Medulla oblongata (tissue), 1 donor: ENCODE results near the gene CCDC127.
"Not testable (repeated sequence)": the region's sequence is repeated elsewhere in the genome, so short reads cannot be mapped to it uniquely, and the experiment has no call there.

Experiments used
- DNase-seq: peaks from one replicate; pipeline ENCODE4 v3.0.0-alpha.2; 2015; ENCODE audit errors: extremely low spot score

The CCDC127 gene, protein sequence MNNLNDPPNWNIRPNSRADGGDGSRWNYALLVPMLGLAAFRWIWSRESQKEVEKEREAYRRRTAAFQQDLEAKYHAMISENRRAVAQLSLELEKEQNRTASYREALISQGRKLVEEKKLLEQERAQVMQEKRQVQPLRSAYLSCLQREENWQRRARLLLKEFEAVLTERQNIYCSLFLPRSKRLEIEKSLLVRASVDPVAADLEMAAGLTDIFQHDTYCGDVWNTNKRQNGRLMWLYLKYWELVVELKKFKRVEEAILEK

DNA sequence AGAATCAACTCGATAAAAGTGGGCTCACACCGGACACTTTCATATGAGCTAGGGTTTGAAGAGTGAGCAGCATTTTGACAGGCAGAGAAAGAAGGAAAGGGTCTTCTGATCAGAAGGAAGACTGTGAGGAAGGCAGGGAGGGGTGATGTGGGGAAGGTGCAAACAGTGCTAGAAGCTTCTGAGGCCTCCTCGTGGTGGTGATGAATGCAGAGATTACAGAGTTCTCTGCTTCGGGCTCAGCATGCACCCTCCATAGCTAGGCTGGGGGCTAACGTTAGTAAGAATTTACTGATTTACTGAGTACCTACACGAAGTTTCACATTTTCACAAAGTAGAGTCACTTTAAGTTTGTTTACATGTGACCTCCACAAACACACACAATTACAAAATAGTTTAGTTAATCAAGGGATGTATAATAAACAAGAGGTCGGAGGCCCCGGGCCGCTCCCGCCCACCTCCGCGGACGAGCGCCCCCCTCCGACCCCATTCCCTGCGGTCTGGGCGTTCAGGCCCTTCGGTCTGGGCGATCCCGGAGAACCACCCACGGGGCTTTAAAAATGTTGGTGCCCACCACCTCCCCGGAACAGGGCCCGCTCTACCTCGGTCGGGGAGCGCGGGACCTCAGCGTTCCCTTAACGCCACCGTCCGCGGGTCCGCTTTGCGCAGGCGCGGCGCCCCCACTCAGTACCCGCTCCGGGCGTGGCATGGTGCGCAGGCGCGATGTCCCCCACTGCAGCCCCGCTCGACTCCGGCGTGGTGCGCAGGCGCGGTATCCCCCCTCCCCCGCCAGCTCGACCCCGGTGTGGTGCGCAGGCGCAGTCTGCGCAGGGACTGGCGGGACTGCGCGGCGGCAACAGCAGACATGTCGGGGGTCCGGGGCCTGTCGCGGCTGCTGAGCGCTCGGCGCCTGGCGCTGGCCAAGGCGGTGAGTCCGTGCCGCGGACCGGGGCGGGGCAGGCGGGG, at the start of gene CCDC127, which contains the start of gene SDHA:
Gene CCDC127, minus strand, starts transcription at position 660 of the 963 bp plus-strand sequence. CDS start 1,304 bp downstream, outside the sequence.
Gene SDHA, plus strand, starts transcription at position 827 of the 963 bp plus-strand sequence. Its CDS starts 36 bp downstream, at position 863.
- DNase-seq = peak; percentile 96

DNA sequence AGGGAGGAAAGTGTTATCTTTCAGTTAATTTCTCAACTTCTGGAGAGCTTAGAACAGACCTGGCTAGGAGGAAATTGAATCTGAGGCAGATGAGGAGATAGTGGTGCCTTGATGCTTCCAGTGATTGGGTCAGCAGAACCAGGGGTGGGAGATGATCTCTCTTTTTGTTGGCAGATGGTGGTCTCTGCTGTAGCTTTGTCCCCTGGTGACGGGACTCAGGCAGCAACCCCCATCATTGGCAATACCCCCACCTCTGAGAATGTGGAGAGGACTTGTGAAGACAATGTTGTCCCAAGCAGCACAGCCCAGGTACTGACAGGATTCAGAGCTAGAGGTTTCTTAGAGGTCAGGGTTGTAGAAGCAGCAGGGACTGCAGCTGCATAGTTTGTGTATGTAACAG, 49.8 kb upstream of the CCDC127 start:
- DNase-seq = no peak

DNA sequence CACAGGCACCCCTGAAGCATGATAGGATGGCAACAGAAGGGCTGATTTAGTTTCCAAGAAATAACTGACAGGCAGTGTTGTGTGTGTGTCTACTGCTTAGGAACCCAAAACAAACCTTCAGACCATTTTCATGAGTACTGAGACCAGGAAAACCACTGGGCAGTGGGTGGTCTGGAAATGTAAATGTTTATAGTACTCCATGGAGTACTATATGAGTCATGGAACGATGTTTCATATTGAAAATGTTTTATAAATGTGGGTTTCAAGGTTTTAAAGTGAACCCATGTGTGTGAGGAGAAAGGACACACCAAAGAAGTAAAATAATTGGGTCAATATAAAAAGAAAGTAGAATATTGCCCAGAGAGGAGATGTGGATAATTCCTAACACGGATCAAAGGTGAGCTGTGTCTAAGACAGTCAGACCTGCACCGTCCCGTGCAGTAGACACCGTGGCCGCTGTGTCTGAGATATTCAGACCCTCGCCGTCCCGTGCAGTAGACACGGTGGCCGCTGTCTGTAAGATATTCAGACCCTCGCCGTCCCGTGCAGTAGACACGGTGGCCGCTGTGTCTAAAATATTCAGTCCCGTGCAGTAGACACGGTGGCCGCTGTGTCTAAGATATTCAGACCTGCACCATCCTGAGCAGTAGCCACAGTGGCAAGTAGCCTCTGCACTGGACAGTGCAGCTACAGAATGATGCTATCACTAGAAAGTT, 48.5 kb upstream of the CCDC127 start:
- not testable (repeated sequence) for DNase-seq

DNA sequence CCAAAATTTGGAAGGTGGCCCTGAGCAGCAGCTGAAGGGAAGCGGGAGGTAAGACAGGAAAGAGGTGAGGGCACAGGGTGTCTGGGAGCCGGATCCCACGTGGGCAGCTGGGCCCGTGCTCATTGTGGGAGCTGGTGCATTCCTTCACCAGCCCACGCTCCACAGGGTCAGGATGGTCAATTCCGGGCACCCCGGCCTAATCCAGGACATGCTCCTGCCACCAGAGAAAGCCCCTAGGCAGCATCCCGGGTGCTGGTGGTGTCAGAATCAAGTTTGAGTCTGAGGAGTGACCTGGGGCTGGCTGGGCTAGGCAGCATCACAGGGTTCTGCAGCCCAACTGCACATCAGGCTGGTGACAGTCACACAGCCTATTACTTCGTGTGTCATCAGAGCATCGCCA, 46.4 kb upstream of the CCDC127 start:
- no peak for DNase-seq

DNA sequence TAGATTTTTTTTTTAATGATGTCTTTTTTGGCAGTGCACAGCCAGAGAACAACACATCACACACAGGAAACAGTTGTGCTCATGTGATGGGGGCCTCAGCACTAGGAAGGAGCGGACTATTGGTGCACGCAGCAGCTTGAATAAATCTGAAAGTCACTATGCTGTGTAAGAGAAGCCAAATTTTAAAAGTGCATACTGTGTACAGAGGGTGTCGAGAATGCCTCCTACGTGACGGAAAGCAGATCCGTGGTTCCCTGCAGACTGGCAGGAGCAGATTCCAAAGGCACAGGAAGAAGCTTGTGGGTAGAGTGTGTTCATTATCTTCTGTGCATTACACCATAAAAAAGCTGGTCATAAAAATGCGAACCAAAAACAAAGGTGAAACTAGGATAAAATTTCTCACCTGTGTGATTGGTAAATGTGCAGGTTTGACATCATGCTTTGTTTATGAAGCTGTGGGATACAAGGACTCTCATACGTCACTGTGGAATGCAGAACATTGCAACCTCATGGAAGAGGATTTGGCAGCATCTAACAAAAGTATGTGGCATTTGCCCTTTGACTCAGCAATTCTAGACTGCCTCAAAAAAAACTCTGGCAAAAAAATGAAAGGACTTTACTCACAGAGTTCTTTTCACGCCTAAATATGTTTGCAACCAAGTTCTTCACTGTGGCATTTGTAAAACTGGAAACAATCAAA, 45.5 kb upstream of the CCDC127 start:
- not testable (repeated sequence) for DNase-seq

DNA sequence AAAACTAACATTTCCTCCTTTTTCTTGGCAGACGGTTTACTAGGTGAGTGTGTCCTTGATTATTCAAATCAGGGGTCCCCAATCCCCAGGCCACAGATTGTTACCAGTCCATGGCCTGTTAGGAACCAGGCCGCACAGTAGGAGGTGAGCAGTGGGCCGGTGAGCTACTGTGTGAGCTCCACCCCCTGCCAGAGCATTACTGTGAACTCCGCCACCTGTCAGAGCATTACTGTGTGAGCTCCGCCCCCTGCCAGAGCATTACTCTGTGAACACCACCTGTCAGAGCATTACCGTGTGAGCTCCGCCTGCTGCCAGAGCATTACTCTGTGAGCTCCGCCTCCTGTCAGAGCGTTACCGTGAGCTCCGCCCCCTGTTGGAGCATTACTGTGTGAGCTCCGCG, 39.2 kb upstream of the CCDC127 start:
- DNase-seq = no peak

DNA sequence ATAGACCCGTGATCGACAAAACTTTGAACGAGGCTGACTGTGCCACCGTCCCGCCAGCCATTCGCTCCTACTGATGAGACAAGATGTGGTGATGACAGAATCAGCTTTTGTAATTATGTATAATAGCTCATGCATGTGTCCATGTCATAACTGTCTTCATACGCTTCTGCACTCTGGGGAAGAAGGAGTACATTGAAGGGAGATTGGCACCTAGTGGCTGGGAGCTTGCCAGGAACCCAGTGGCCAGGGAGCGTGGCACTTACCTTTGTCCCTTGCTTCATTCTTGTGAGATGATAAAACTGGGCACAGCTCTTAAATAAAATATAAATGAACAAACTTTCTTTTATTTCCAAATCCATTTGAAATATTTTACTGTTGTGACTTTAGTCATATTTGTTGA, 38.4 kb upstream of the CCDC127 start:
- not testable (repeated sequence) for DNase-seq

DNA sequence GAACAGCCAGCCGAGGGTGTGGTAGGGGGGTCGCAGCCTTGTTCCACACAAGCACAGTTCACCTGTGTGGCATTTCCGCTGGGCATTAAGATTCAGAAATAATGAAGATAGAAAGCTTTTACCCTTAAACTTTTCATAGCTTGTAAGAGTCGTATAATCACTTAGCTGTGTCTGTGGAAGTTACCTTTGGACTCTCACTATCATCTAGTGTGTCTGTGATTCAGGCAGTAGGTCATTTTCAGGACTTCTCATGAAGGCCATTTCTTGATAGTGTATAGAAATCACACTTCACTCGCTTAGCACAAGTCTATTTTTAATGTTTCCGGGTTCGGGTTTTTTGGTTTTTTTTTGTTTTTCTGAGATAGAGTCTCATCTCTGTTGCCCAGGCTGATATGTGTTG, 37.2 kb upstream of the CCDC127 start:
- not testable (repeated sequence) for DNase-seq

DNA sequence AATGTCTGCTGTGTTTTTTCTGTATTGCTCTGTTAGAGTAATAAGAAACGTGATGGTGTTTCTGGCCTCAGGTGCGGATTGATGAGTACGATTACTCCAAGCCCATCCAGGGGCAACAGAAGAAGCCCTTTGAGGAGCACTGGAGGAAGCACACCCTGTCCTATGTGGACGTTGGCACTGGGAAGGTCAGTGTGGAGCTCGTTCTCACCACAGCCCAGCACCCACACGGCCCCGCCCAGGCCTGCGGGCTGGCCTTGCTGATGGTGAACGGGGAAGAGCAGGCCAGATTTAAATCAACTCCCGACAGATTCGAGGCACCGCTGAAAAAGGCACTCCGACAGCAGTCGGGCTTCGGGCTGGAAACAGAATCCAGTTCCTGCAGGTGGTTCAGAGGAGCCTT, 36.4 kb upstream of the CCDC127 start:
- DNase-seq = not testable (repeated sequence)

DNA sequence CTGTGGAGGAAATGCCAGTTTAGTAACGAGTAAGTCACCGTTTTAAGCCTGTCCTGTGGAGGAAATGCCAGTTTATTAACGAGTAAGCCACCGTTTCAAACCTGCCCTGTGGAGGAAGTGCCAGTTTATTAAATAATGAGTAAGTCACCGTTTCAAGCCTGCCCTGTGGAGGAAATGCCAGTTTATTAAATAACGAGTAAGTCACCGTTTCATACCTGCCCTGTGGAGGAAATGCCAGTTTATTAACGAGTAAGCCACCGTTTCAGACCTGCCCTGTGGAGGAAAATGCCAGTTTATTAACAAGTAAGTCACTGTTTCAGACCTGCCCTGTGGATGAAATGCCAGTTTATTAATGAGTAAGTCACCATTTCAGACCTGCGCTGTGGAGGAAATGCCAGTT, 34.6 kb upstream of the CCDC127 start:
- DNase-seq = no peak

DNA sequence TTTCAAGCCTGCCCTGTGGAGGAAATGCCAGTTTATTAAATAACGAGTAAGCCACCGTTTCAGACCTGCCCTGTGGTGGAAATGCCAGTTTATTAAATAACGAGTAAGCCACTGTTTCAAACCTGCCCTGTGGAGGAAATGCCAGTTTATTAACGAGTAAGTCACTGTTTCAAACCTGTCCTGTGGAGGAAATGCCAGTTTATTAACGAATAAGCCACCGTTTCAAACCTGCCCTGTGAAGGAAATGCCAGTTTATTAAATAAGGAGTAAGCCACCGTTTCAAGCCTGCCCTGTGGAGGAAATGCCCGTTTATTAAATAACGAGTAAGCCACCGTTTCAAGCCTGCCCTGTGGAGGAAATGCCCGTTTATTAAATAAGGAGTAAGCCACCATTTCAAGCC, 34.0 kb upstream of the CCDC127 start:
- not testable (repeated sequence) for DNase-seq

DNA sequence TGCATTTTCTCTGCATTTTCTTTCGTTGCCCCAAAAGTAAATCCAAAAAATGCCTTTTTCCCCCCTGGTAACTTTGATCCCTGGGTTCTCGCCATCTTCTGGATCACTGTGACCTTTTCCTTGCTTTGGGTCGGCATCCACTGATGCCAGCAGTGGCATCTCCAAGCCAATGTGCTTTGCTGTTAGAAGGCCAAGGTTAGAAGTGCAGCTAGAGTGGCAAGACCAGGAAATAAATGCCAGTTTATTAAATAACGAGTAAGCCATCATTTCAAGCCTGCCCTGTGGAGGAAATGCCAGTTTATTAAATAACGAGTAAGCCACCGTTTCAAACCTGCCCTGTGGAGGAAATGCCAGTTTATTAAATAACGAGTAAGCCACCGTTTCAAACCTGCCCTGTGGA, 33.6 kb upstream of the CCDC127 start:
- DNase-seq = not testable (repeated sequence)

DNA sequence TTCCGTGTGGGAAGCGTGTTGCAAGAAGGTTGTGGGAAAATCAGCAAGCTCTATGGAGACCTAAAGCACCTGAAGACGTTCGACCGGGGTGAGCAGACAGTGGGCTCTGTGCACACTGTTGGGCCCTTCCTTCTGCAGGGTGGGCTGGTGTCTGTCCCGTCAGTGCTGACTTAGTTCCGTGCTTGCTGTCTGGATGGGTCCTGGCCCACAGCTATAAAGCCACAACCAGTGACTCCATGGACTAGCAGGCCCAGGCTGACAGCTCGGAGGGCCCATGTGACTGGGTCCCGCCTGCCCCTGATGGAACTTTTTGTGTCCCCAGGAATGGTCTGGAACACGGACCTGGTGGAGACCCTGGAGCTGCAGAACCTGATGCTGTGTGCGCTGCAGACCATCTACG, 33.1 kb upstream of the CCDC127 start:
- not testable (repeated sequence) for DNase-seq

DNA sequence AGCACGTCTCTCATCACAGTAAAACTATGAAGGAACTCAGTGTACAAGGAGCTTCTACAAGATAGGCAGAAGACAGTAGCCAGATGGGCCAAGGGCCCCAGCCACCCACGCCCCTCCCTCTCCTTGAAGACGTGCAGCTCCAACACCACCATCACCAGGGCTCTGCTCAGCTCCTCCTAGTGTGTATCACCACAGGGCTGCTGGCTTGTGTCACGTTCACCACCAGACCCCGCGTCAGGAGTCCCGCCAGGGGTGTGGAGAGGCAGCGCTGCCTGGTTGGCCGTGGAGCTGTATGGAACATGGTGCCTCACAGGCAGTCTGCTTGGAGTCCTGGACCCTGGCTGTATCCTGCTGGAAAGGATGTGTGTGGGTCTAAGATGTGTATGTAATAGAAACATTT, 32.4 kb upstream of the CCDC127 start:
- not testable (repeated sequence) for DNase-seq

DNA sequence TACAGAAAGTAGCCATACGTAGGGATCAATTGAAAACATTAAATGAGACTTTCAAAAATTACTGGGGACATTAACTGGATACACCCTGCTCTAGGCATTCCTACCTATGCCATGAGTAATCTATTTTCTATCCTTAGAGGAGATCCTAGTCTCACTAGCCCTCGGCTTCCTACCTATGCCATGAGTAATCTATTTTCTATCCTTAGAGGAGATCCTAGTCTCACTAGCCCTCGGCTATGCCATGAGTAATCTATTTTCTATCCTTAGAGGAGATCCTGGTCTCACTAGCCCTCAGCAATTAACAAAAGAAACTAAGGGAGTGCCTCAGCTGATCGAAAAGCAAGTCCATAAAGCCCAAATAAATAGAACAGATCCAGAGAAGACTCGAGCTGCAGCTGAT, 27.8 kb upstream of the CCDC127 start:
- DNase-seq = not testable (repeated sequence)

DNA sequence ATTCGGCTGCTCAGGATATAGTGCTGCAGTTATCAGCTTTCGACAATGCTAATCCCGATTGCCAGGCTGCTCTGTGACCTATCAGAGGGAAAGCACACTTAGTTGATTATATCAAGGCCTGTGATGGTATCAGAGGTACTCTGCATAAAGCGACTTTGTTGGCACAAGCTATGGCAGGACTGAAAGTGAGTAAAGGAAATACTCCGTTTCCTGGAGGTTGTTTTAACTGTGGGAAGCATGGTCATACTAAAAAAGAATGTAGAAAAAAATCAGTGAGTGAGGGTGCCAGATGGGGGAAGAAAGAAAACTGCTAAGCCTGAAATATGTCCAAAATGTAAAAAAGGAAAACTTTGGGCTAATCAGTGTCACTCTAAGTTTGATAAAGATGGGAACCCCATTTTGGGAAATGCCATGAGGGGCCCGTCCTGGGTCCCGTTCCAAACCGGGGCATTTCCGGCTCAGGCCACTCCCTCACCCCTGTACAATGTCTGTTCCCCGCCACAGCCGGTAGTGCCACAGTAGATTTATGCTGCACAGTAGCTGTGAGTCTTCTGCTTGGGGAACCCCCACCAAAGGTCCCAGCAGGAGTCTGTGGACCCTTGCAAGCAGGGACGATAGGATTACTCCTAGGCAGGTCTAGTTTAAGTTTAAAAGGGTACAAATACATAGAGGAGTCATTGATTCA, 25.9 kb upstream of the CCDC127 start:
- not testable (repeated sequence) for DNase-seq

DNA sequence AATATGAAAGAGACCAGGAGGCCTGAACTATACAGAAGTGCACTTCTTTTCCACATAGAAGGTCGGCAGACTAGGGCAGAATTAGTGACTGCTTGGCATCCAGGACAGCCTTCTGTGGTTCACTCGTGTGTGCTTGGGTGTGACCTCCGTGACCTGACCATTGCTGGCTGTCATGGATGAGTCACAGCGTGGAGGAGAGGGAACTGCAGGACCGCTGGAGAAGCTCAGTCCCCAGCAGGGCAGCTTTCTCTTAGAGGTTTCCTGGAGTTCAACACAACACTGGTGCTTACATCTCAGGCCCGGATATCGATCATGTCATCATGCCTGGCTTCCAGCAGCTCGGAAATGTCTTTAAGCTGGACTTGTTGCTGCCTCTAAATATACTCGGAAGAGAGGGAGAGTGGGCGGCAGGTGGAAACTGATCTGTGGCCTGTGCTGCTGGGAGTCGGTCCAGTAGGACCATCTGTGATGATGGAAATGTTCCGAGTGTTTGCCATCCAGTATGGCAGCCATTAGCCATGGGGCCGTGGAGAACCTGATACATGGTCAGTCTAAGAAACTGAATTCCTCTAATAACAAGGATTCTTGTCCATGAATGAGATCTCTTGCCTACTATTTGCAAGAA, 23.2 kb upstream of the CCDC127 start:
- not testable (repeated sequence) for DNase-seq

DNA sequence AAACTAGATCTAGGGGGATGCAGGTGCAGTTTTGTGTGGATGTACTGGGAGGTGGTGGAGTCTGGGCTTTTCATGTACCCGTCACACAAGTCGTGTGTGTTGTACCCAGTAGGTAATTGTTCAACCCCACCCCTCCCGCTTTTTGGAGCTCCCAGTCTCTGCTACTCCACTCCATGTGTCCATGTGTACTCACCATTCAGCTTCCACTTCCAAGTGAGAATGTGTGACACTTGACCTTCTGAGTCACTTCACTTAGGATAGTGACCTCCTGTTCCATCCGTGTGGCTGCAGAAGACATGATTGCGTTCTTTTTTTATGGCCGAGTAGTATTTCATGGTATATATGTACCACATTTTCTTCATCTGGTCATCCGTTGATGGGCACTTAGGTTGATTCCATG, 22.6 kb upstream of the CCDC127 start:
- DNase-seq = not testable (repeated sequence)

DNA sequence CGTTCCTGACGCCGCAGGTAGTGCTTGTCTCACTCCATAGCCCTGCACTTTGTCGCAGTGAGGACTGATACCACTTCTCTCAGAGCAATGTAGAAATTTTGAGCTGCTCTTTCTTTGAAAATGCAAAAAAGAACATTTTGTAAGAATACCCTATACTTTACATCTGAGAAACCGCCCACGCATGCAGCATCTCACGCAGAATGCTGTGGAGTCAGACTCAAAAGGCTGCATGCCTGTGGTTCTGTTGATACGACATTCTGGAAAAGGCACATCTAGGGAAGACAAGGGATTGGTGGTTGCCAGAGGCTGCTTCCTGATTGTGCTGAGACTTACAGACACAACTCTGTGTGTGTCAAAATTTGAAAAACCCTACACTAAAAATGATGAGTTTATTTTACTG, 20.0 kb upstream of the CCDC127 start:
- DNase-seq = not testable (repeated sequence)

DNA sequence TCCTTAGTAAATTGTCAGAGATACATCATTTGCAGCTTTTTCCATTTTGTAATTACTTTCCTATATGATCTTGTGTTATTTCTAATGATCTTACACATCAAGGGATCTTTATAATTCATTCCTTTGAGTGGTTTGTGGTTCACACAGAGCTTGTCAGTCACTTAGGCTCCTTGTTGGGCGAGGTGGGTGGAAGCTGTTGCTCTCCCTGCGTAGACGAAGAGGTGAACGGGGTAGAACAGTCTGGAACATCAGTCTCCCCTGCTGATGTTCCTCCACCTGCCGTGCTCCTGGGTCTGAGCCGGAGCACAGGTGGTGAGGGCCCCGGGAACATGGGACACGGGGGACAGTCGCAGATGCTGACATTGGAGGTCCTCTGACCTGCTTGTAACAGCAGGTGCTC, 17.6 kb upstream of the CCDC127 start:
- not testable (repeated sequence) for DNase-seq
